K562 (cell line): ENCODE results near the gene SLC26A8. TPM values are rescaled to one million over a fixed set of nuclear protein-coding genes. Genes with fewer than 3 reads are reported as not detected.

Experiments
- CBX3 ChIP-seq, 2 experiments: IDR thresholded peaks; 1 replicate in 1 of 2; 2 replicates in 1 of 2; pipeline ENCODE4 v1.6.1; 2012; ENCODE audit warnings: inconsistent platforms in 2 of 2, low read length in 2 of 2, borderline replicate concordance in 1 of 2, control low read depth in 1 of 2
- ETV1 ChIP-seq: fragments of 450-650 bp; conservative IDR thresholded peaks from 2 replicates; pipeline ENCODE4 v1.6.1; 2016; ENCODE audit warnings: missing genetic modification characterization, control low read depth, low read depth, missing compliant biosample characterization
- MED1 ChIP-seq: sonication (generic); formaldehyde crosslinking; IDR thresholded peaks from 2 replicates; pipeline ENCODE4 v1.8.1; 2023; ENCODE audit warnings: missing genetic modification reagents, borderline replicate concordance
- NCOA2 ChIP-seq, 2 experiments: fragments of 450-650 bp; IDR thresholded peaks; 2 replicates each; pipeline ENCODE4 v1.6.1; 2018; ENCODE audit warnings: mild to moderate bottlenecking in 2 of 2, moderate library complexity in 1 of 2; ENCODE audit not compliant: partially characterized antibody in 2 of 2
- ZSCAN32 ChIP-seq: fragments of 450-650 bp; formaldehyde crosslinking; IDR thresholded peaks from 2 replicates; pipeline ENCODE4 v1.4.0; 2020; ENCODE audit warnings: mild to moderate bottlenecking, moderate library complexity
- polyA plus RNA-seq, 8 experiments: library from polyadenylated mRNA; depleted of rRNA in 4 of 8; stranded (reverse) in 5 of 8; unstranded in 3 of 8; fragments of >200 nt; fragmentation: Nextera tagmentation in 2 of 8; fragmentation: Illumina TruSeq in 1 of 8; extraction: Ambion mirVana in 2 of 8; extraction: Trizol in 1 of 8; gene quantifications; 2 replicates each; pipeline versions ENCODE4 v1.2.1 to v1.2.3, GENCODE V29; 2011 to 2014; ENCODE audit warnings: inconsistent platforms in 1 of 8, missing spikeins in 1 of 8
- total RNA-seq, 7 experiments: library from RNA; depleted of rRNA in 6 of 7; stranded (reverse); fragments of >200 nt in 6 of 7; fragmentation: Illumina TruSeq in 2 of 7; extraction: Trizol in 2 of 7; gene quantifications; 2 replicates each; pipeline versions ENCODE4 v1.2.1 to v1.2.3, GENCODE V29; 2011 to 2021; ENCODE audit warnings: low replicate concordance in 1 of 7
- TF ChIP-seq, protein P1 (sequence below), 2 experiments: fragments of 450-650 bp in 1 of 2; IDR thresholded peaks; 2 replicates each; pipeline ENCODE4 v1.6.1; 2011 to 2017; ENCODE audit warnings: low read depth in 2 of 2, antibody characterized with exemption in 1 of 2, borderline replicate concordance in 1 of 2, low read length in 1 of 2, mild to moderate bottlenecking in 1 of 2, mixed read lengths in 1 of 2; ENCODE audit not compliant: control insufficient read depth in 1 of 2
- TF ChIP-seq, protein P2 (sequence below): fragments of 450-650 bp; formaldehyde crosslinking; IDR thresholded peaks from 2 replicates; pipeline ENCODE4 v1.4.0; 2020; ENCODE audit warnings: mild to moderate bottlenecking, moderate library complexity
- TF ChIP-seq, protein P3 (sequence below): IDR thresholded peaks from 2 replicates; pipeline ENCODE4 v1.6.1; 2011; ENCODE audit warnings: borderline replicate concordance, low read depth, mild to moderate bottlenecking, moderate library complexity, low read length; ENCODE audit not compliant: insufficient read depth, poor library complexity, severe bottlenecking

The SLC26A8 gene
- total and polyA plus RNA-seq, 9 of the 15 experiments (the other 6 are each of a cell fraction or from before 2014, with no cell fraction given) = not detected

DNA sequence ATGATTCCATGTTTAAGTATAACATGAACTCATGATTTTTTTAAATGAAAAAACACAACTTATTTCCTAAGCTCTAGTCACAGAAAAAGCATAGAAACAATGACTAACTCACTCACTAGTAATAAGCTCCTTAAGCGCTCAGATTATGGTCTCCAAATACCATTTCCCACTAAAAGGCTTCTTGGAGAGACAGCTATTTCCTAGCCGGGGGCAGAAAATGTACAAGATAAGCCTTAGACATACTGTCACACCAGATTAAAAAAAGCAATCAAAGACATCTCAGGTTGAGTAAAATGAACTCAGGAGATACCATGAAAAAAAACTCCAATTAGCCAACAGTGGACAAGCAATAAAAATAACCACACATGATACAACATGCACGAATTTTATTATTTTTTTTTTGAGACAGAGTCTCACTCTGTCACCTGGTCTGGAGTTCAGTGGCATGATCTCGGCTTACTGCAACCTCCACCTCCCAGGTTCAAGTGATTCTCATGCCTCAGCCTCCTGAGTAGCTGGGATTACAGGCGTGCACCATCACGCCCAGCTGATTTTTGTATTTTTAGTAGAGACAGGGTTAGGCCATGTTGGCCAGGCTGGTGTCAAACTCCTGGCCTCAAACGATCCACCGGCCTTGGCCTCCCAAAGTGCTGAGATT is 118.5 kb downstream of the SLC26A8 start (continued):
- TF ChIP-seq, protein P1, sequence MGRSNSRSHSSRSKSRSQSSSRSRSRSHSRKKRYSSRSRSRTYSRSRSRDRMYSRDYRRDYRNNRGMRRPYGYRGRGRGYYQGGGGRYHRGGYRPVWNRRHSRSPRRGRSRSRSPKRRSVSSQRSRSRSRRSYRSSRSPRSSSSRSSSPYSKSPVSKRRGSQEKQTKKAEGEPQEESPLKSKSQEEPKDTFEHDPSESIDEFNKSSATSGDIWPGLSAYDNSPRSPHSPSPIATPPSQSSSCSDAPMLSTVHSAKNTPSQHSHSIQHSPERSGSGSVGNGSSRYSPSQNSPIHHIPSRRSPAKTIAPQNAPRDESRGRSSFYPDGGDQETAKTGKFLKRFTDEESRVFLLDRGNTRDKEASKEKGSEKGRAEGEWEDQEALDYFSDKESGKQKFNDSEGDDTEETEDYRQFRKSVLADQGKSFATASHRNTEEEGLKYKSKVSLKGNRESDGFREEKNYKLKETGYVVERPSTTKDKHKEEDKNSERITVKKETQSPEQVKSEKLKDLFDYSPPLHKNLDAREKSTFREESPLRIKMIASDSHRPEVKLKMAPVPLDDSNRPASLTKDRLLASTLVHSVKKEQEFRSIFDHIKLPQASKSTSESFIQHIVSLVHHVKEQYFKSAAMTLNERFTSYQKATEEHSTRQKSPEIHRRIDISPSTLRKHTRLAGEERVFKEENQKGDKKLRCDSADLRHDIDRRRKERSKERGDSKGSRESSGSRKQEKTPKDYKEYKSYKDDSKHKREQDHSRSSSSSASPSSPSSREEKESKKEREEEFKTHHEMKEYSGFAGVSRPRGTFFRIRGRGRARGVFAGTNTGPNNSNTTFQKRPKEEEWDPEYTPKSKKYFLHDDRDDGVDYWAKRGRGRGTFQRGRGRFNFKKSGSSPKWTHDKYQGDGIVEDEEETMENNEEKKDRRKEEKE (IDR thresholded peaks at IDR 0.05; ENCODE audit: borderline replicate concordance in 1 of 2, control insufficient read depth in 1 of 2, low read depth in 2 of 2, low read length in 1 of 2) = no peak
- TF ChIP-seq ZSCAN32 (CRISPR knock-in tag) (no peak), MED1 (CRISPR knock-in tag) (no peak), CBX3 (IDR thresholded peaks at IDR 0.05; ENCODE audit: borderline replicate concordance in 1 of 2, low read length in 2 of 2) (no peak), ETV1 (no peak), NCOA2 (IDR thresholded peaks at IDR 0.05; ENCODE audit: partially characterized antibody in 2 of 2) (no peak)
- TF ChIP-seq, protein P2, sequence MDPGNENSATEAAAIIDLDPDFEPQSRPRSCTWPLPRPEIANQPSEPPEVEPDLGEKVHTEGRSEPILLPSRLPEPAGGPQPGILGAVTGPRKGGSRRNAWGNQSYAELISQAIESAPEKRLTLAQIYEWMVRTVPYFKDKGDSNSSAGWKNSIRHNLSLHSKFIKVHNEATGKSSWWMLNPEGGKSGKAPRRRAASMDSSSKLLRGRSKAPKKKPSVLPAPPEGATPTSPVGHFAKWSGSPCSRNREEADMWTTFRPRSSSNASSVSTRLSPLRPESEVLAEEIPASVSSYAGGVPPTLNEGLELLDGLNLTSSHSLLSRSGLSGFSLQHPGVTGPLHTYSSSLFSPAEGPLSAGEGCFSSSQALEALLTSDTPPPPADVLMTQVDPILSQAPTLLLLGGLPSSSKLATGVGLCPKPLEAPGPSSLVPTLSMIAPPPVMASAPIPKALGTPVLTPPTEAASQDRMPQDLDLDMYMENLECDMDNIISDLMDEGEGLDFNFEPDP (CRISPR knock-in tag) = no peak
- TF ChIP-seq, protein P3, sequence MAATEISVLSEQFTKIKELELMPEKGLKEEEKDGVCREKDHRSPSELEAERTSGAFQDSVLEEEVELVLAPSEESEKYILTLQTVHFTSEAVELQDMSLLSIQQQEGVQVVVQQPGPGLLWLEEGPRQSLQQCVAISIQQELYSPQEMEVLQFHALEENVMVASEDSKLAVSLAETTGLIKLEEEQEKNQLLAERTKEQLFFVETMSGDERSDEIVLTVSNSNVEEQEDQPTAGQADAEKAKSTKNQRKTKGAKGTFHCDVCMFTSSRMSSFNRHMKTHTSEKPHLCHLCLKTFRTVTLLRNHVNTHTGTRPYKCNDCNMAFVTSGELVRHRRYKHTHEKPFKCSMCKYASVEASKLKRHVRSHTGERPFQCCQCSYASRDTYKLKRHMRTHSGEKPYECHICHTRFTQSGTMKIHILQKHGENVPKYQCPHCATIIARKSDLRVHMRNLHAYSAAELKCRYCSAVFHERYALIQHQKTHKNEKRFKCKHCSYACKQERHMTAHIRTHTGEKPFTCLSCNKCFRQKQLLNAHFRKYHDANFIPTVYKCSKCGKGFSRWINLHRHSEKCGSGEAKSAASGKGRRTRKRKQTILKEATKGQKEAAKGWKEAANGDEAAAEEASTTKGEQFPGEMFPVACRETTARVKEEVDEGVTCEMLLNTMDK = no peak
